WERI-Rb-1 (cell line): ENCODE data around the gene FBLN2.

Source experiments
- DNase-seq: peaks from one replicate; pipeline ENCODE4 v3.0.0-alpha.2; 2020
- H3K27ac ChIP-seq: fragments of 250-450 bp; sonication (Bioruptor Pico); 2 replicates; pipeline ENCODE4 v1.5.1; 2020; ENCODE audit warnings: mild to moderate bottlenecking, moderate library complexity
- H3K27me3 ChIP-seq: fragments of 250-450 bp; sonication (Bioruptor Pico); 2 replicates; pipeline ENCODE4 v1.5.1; 2021; ENCODE audit warnings: mild to moderate bottlenecking, low read depth, moderate library complexity; ENCODE audit not compliant: insufficient read depth, severe bottlenecking
- H3K36me3 ChIP-seq: fragments of 250-450 bp; sonication (Bioruptor Pico); 2 replicates; pipeline ENCODE4 v1.5.1; 2020; ENCODE audit warnings: mild to moderate bottlenecking, moderate library complexity
- H3K4me3 ChIP-seq: 2 replicates; pipeline ENCODE4 v1.5.1; 2011; ENCODE audit warnings: low read depth, mild to moderate bottlenecking, control low read depth, low read length
- H3K9me3 ChIP-seq: fragments of 250-450 bp; sonication (Bioruptor Pico); 2 replicates; pipeline ENCODE4 v1.5.1; 2021; ENCODE audit warnings: mild to moderate bottlenecking, moderate library complexity; ENCODE audit not compliant: severe bottlenecking
- CTCF ChIP-seq: IDR thresholded peaks from 2 replicates; pipeline ENCODE4 v1.5.1; 2011; ENCODE audit warnings: low read depth, mild to moderate bottlenecking, control low read depth, inconsistent platforms, low read length

FBLN2 gene

GRCh38 chr3:13654330-13655060, 105.6 kb downstream of the FBLN2 start:
- no peak for DNase-seq
- no peak for TF ChIP-seq CTCF
- peaks cover 44% of the 10 kb centered on the region for H3K27me3 ChIP-seq
- no peaks in the 10 kb centered on the region for H3K9me3 ChIP-seq
- H3K36me3 ChIP-seq: no peaks in the 10 kb centered on the region
- no peak overlapping the region for H3K27ac ChIP-seq
- no peak overlapping the region for H3K4me3 ChIP-seq

GRCh38 chr3:13655061-13655913, 106.4 kb downstream of the FBLN2 start:
- DNase-seq: peak; percentile 62
- no peaks in the 10 kb centered on the region for H3K36me3 ChIP-seq
- peak; percentile 76 for TF ChIP-seq CTCF
- no peak overlapping the region; the same call in none of the 2 replicates for H3K4me3 ChIP-seq
- peaks cover 51% of the 10 kb centered on the region for H3K27me3 ChIP-seq
- no peak overlapping the region for H3K27ac ChIP-seq
- H3K9me3 ChIP-seq: no peaks in the 10 kb centered on the region

- peaks cover 66% of the 10 kb centered on the region for H3K27me3 ChIP-seq
- DNase-seq: no peak
- no peak overlapping the region for H3K4me3 ChIP-seq
- TF ChIP-seq CTCF: no peak
- H3K27ac ChIP-seq: no peak overlapping the region
- H3K9me3 ChIP-seq: no peaks in the 10 kb centered on the region
- no peaks in the 10 kb centered on the region for H3K36me3 ChIP-seq
These were observed 107.8 kb downstream of the FBLN2 start for GRCh38 chr3:13656584-13657301.

- H3K9me3 ChIP-seq: no peaks in the 10 kb centered on the region
- peak; percentile 68 for DNase-seq
- no peak overlapping the region for H3K27ac ChIP-seq
- no peaks in the 10 kb centered on the region for H3K36me3 ChIP-seq
- H3K4me3 ChIP-seq: no peak overlapping the region
- H3K27me3 ChIP-seq: peaks cover 75% of the 10 kb centered on the region
- peak; percentile 95 for TF ChIP-seq CTCF
These were observed 108.9 kb downstream of the FBLN2 start for GRCh38 chr3:13657660-13658435.

GRCh38 chr3:13658681-13659080, 109.8 kb downstream of the FBLN2 start:
- no peaks in the 10 kb centered on the region for H3K36me3 ChIP-seq
- no peak overlapping the region for H3K27ac ChIP-seq
- no peak for TF ChIP-seq CTCF
- no peaks in the 10 kb centered on the region for H3K9me3 ChIP-seq
- H3K27me3 ChIP-seq: peaks cover 83% of the 10 kb centered on the region
- H3K4me3 ChIP-seq: no peak overlapping the region
- no peak for DNase-seq
